ENCODE measurements around the gene NAA80.

The NAA80 gene

DNA sequence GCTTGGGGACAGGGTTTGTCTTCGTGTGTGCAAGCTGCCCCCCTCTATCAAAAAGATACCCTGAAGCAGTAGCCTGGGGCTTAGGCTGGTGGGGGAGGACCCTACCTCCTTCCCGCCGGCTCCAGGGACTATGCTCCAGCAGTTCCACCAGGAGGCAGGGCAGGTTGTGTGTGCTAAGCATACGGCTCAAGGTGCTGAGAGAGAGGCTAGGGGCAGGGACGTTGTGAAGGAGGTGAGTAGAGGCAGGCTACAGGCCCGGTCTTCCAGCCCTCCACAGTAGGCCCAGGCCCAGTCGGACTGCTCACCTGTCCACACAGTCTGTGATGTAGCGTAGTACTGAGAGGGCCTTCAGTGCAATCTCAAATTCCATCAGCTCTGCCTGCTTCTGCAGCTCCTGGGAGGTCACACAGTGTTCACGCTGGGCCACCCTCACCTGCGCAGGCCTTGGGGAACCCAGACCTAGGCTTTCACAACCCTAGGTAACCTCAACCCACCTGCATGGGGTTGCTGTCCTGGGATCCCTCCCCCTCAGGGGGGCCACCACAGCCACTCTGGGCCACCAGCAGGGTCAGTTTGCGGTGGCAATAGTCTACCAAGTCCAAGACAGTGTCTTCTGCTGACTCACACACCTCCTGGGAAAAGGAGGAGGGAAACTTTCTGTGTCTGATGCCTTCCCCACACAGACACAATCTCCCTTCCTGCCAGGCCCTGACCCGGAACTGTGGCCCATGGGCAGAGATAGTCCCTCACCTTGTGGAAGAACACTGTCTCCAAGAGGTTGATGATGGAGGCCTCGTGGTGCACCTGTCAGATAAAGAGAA, 43.8 kb upstream of the NAA80 start:
- TF ChIP-seq TEAD4 (IDR thresholded peaks at IDR 0.05) (no peak), CEBPB (IDR thresholded peaks at IDR 0.05) (no peak), TAF1 (IDR thresholded peaks at IDR 0.05; ENCODE audit: low read depth) (no peak), CREB1 (IDR thresholded peaks at IDR 0.05; ENCODE audit: low read depth) (no peak), TCF12 (IDR thresholded peaks at IDR 0.05; ENCODE audit: low read depth) (no peak)

DNA sequence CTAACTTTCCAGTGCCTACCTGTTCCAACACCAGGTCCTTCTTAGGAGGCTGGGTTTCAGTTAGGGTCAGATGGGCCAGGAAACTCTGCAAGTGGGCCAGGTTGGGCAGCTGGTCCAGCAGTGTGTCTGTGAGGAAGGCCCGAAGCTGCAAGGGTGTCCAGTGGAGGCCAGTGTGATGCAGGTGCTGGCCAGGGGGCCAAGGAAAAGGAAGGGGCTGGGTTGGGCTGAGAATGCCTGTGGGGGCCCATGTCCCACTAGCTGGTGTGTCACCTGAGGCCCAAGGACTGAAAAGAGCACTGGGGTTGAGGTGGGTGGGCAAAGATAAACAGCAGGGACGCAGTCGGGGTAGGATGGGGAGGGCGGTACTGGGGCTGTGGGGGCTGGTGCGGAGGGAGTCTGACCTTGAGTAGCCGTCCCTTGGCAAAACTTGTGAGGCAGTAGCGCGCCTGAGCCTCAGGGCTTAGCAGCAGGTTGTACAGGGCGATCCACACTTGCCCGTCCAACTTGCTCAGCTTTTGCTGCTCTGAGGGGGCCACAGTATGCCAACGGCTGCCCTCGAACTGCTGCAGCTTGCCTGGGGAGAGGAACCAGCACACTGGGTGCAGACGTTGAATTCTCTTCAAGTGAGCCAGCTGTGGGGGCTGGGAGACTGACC, 42.9 kb upstream of the NAA80 start:
- no peak for TF ChIP-seq YY1 (IDR thresholded peaks at IDR 0.05; ENCODE audit: low read depth)

DNA sequence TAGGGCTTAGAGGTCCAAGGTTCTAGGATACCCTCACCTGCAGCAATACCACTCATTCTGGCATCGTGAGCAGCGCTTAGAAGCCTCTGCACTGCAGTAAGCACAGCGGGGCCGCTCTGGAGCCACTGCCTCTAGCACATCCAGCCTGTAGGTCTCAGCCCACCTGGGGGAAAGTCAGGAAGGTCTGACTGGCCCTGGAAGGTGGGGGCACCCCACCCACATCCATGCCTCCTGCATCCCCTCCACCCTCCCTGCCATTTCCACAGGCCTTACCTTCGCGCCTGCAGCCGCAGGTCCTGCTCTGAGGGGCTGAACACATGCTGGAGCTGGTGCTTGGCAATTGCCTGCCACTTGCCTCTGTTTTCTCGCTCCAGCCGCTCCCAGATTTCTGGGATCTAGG, 42.3 kb upstream of the NAA80 start:
- no peak for TF ChIP-seq EP300 (IDR thresholded peaks at IDR 0.05; ENCODE audit: borderline replicate concordance)
- no peak for TF ChIP-seq EGR1 (IDR thresholded peaks at IDR 0.05)
- no peak for TF ChIP-seq CREB1 (IDR thresholded peaks at IDR 0.05; ENCODE audit: low read depth)
- no peak for TF ChIP-seq RAD21 (IDR thresholded peaks at IDR 0.05; ENCODE audit: low read depth)
- no peak for TF ChIP-seq NFIC (IDR thresholded peaks at IDR 0.05)
- no peak for TF ChIP-seq TCF12 (IDR thresholded peaks at IDR 0.05; ENCODE audit: low read depth)
- TF ChIP-seq FOXM1 (IDR thresholded peaks at IDR 0.05; ENCODE audit: borderline replicate concordance, low read depth) = no peak
- no peak for TF ChIP-seq TAF1 (IDR thresholded peaks at IDR 0.05; ENCODE audit: low read depth)
- TF ChIP-seq TEAD4 (IDR thresholded peaks at IDR 0.05) = no peak
- TF ChIP-seq CEBPB (IDR thresholded peaks at IDR 0.05) = no peak
- no peak for TF ChIP-seq YY1 (IDR thresholded peaks at IDR 0.05; ENCODE audit: low read depth)
- TF ChIP-seq, protein P1, sequence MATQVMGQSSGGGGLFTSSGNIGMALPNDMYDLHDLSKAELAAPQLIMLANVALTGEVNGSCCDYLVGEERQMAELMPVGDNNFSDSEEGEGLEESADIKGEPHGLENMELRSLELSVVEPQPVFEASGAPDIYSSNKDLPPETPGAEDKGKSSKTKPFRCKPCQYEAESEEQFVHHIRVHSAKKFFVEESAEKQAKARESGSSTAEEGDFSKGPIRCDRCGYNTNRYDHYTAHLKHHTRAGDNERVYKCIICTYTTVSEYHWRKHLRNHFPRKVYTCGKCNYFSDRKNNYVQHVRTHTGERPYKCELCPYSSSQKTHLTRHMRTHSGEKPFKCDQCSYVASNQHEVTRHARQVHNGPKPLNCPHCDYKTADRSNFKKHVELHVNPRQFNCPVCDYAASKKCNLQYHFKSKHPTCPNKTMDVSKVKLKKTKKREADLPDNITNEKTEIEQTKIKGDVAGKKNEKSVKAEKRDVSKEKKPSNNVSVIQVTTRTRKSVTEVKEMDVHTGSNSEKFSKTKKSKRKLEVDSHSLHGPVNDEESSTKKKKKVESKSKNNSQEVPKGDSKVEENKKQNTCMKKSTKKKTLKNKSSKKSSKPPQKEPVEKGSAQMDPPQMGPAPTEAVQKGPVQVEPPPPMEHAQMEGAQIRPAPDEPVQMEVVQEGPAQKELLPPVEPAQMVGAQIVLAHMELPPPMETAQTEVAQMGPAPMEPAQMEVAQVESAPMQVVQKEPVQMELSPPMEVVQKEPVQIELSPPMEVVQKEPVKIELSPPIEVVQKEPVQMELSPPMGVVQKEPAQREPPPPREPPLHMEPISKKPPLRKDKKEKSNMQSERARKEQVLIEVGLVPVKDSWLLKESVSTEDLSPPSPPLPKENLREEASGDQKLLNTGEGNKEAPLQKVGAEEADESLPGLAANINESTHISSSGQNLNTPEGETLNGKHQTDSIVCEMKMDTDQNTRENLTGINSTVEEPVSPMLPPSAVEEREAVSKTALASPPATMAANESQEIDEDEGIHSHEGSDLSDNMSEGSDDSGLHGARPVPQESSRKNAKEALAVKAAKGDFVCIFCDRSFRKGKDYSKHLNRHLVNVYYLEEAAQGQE (IDR thresholded peaks at IDR 0.05; ENCODE audit: low read depth) = no peak
- TF ChIP-seq, protein P2, sequence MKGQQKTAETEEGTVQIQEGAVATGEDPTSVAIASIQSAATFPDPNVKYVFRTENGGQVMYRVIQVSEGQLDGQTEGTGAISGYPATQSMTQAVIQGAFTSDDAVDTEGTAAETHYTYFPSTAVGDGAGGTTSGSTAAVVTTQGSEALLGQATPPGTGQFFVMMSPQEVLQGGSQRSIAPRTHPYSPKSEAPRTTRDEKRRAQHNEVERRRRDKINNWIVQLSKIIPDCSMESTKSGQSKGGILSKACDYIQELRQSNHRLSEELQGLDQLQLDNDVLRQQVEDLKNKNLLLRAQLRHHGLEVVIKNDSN (IDR thresholded peaks at IDR 0.05) = no peak
- TF ChIP-seq, protein P3, sequence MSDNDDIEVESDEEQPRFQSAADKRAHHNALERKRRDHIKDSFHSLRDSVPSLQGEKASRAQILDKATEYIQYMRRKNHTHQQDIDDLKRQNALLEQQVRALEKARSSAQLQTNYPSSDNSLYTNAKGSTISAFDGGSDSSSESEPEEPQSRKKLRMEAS (IDR thresholded peaks at IDR 0.05) = no peak
- TF ChIP-seq ZBTB7A (IDR thresholded peaks at IDR 0.05; ENCODE audit: low read depth) = no peak

DNA sequence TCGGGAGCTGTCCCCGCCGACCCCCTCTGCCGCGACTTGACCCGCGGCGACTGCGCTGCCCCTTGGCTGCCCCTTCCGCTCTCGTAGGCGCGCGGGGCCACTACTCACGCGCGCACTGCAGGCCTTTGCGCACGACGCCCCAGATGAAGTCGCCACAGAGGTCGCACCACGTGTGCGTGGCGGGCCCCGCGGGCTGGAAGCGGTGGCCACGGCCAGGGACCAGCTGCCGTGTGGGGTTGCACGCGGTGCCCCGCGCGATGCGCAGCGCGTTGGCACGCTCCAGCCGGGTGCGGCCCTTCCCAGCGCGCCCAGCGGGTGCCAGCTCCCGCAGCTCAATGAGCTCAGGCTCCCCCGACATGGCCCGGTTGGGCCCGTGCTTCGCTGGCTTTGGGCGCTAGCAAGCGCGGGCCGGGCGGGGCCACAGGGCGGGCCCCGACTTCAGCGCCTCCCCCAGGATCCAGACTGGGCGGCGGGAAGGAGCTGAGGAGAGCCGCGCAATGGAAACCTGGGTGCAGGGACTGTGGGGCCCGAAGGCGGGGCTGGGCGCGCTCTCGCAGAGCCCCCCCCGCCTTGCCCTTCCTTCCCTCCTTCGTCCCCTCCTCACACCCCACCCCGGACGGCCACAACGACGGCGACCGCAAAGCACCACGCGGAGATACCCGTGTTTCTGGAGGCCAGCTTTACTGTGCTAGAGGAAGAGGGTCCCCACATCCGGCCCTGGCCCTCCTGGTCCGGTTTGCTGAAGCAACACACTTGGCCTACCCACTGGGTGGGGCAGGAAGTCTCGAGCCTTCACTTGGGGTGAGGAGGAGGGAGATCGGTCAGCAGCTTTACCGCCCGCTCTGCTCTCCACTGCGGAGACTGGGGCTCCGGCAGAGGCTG, 41.5 kb upstream of the NAA80 start, which contains the start of gene RASSF1:
Gene RASSF1 (minus strand): TSS at position 389 of the 882 bp plus-strand sequence. CDS start 31 bp downstream, at position 358.
- TF ChIP-seq TCF12 (IDR thresholded peaks at IDR 0.05; ENCODE audit: low read depth) = no peak
- TF ChIP-seq, protein P2 (IDR thresholded peaks at IDR 0.05) = no peak
- TF ChIP-seq, protein P3 (IDR thresholded peaks at IDR 0.05) = no peak
- TF ChIP-seq ZBTB7A (IDR thresholded peaks at IDR 0.05; ENCODE audit: low read depth) = no peak
- no peak for TF ChIP-seq CREB1 (IDR thresholded peaks at IDR 0.05; ENCODE audit: low read depth)

DNA sequence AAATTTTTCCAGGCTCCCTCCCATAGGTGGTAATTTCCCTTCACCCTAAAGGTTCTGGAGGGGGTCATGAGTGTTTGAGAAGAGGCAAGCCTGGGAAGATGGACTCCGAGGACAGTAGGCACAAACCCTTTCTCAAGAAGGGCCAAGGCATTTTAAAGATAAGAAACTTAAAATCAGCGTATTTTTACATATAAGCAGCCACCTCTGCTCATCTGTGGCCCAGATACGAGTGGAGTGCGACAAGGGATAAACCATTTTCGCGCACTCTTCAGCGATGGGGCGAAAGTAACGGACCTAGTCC, 40.9 kb upstream of the NAA80 start:
- TF ChIP-seq ZBTB7A (IDR thresholded peaks at IDR 0.05; ENCODE audit: low read depth) (no peak), TCF12 (IDR thresholded peaks at IDR 0.05; ENCODE audit: low read depth) (no peak), EGR1 (IDR thresholded peaks at IDR 0.05) (no peak), NFIC (IDR thresholded peaks at IDR 0.05) (no peak), EP300 (IDR thresholded peaks at IDR 0.05; ENCODE audit: borderline replicate concordance) (no peak), FOXM1 (IDR thresholded peaks at IDR 0.05; ENCODE audit: borderline replicate concordance, low read depth) (no peak)

DNA sequence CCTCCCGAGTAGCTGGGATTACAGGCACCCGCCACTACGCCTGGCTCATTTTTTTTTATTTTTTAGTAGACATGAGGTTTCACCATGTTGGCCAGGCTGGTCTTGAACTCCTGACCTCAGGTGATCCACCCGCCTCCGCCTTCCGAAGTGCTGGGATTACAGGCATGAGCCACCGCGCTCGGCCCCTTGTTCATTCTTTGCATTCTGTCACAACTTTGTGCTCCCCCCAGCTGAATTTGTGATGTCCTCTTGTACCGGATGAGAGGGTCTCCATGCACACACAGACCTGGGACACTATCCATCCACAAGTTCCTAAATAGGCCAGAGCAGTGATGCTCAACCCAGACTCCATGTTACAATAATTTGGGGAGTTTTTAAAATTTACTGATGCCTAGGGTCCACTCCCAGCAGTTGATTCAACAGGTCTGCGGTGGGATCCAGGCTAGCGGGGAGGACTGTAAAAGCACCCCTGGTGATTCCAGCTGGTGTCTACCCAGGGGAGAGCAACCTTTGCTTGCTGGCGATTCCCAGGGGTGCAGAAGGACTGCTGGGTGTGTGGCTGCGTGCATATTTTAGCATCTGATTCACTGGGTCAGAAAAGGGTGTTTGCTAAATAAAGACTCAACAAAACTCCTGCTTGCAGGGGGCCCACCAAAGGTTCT, 40.4 kb upstream of the NAA80 start:
- TF ChIP-seq RAD21 (IDR thresholded peaks at IDR 0.05; ENCODE audit: low read depth) (no peak), ZBTB7A (IDR thresholded peaks at IDR 0.05; ENCODE audit: low read depth) (no peak), TAF1 (IDR thresholded peaks at IDR 0.05; ENCODE audit: low read depth) (no peak), TCF12 (IDR thresholded peaks at IDR 0.05; ENCODE audit: low read depth) (no peak), EGR1 (IDR thresholded peaks at IDR 0.05) (no peak), CREB1 (IDR thresholded peaks at IDR 0.05; ENCODE audit: low read depth) (no peak), FOXM1 (IDR thresholded peaks at IDR 0.05; ENCODE audit: borderline replicate concordance, low read depth) (no peak), YY1 (IDR thresholded peaks at IDR 0.05; ENCODE audit: low read depth) (no peak), EP300 (IDR thresholded peaks at IDR 0.05; ENCODE audit: borderline replicate concordance) (no peak), TEAD4 (IDR thresholded peaks at IDR 0.05) (no peak), NFIC (IDR thresholded peaks at IDR 0.05) (no peak), CEBPB (IDR thresholded peaks at IDR 0.05) (no peak)
- TF ChIP-seq, protein P2 (IDR thresholded peaks at IDR 0.05) = no peak
- TF ChIP-seq, protein P3 (IDR thresholded peaks at IDR 0.05) = no peak
- TF ChIP-seq, protein P1 (IDR thresholded peaks at IDR 0.05; ENCODE audit: low read depth) = no peak
